ENCODE measurements around the gene DNAJC5G.

Gene DNAJC5G

GRCh38 chr2:27249159-27249890 lies 25.9 kb upstream of the DNAJC5G start:
- Histone ChIP-seq H2AFZ (no peak overlapping the region), H3K27me3 (ENCODE audit: control insufficient read depth, insufficient read depth, low read length) (no peaks in the 10 kb centered on the region), H3K4me3 (ENCODE audit: low read depth, low read length) (no peak overlapping the region), H3K4me1 (no peaks in the 10 kb centered on the region), H3K79me2 (no peaks in the 10 kb centered on the region), H3K9me3 (ENCODE audit: control insufficient read depth, low read length) (no peaks in the 10 kb centered on the region), H3K27ac (no peak overlapping the region), H3K4me2 (ENCODE audit: low read length) (no peak overlapping the region), H3K9ac (no peak overlapping the region), H3K36me3 (ENCODE audit: control insufficient read depth, insufficient read depth, low read length) (no peaks in the 10 kb centered on the region)
- TF ChIP-seq, protein P1, sequence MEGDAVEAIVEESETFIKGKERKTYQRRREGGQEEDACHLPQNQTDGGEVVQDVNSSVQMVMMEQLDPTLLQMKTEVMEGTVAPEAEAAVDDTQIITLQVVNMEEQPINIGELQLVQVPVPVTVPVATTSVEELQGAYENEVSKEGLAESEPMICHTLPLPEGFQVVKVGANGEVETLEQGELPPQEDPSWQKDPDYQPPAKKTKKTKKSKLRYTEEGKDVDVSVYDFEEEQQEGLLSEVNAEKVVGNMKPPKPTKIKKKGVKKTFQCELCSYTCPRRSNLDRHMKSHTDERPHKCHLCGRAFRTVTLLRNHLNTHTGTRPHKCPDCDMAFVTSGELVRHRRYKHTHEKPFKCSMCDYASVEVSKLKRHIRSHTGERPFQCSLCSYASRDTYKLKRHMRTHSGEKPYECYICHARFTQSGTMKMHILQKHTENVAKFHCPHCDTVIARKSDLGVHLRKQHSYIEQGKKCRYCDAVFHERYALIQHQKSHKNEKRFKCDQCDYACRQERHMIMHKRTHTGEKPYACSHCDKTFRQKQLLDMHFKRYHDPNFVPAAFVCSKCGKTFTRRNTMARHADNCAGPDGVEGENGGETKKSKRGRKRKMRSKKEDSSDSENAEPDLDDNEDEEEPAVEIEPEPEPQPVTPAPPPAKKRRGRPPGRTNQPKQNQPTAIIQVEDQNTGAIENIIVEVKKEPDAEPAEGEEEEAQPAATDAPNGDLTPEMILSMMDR (IDR thresholded peaks at IDR 0.05), result no peak

DNA sequence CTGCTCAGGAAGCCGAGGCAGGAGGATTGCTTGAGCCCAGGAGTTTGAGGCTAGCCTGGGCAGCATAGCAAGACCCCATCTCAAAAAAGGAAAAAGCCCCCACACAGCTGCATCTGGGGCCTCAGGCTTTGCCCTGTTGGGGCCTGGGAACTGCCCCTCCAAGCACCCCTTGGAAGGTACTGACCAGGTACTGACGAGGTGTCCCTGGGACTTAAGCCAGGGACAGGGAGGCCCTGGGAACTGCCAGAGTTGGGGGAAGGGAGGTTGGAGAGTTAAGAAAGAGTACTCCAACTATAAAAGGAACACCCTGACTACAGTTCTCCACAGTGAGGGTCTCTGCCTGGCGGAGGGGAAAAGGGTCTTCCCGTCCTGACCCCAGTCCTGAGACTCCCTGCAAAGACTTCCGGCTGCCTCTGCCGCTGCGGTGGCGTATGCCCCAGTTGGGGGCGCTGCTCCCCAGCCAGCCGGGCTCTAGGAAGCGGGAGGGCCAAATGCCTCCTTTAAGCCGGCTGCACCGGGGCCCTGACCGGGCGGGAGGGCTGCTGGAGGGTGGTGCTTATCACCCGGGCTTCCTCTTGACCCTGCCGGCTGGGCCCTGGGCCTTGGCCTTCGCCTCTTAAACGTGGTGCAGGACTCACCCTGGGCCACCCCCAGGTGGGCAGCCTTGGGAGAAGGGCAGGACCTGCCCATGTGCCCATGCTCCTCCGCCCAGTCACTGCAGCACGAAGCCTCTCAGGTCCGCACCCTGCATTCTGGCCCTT lies 25.2 kb upstream of the DNAJC5G start:
- TF ChIP-seq, protein P1 (IDR thresholded peaks at IDR 0.05), result peak; percentile 57
- H3K9ac ChIP-seq, result no peak overlapping the region
- H3K4me1 ChIP-seq, result no peaks in the 10 kb centered on the region
- no peaks in the 10 kb centered on the region for H3K27me3 ChIP-seq (ENCODE audit: control insufficient read depth, insufficient read depth, low read length)
- H3K36me3 ChIP-seq (ENCODE audit: control insufficient read depth, insufficient read depth, low read length), result no peaks in the 10 kb centered on the region
- no peak overlapping the region for H3K4me2 ChIP-seq (ENCODE audit: low read length)
- no peaks in the 10 kb centered on the region for H3K79me2 ChIP-seq
- no peak overlapping the region for H3K27ac ChIP-seq
- no peak overlapping the region for H3K4me3 ChIP-seq (ENCODE audit: low read depth, low read length)
- H2AFZ ChIP-seq, result peak overlapping the region; percentile 56
- H3K9me3 ChIP-seq (ENCODE audit: control insufficient read depth, low read length), result no peaks in the 10 kb centered on the region

- Histone ChIP-seq H3K27ac (no peak overlapping the region), H3K36me3 (ENCODE audit: control insufficient read depth, insufficient read depth, low read length) (no peaks in the 10 kb centered on the region), H2AFZ (no peak overlapping the region), H3K79me2 (no peaks in the 10 kb centered on the region), H3K9me3 (ENCODE audit: control insufficient read depth, low read length) (no peaks in the 10 kb centered on the region), H3K27me3 (ENCODE audit: control insufficient read depth, insufficient read depth, low read length) (no peaks in the 10 kb centered on the region), H3K4me2 (ENCODE audit: low read length) (no peak overlapping the region), H3K9ac (no peak overlapping the region), H3K4me1 (no peaks in the 10 kb centered on the region), H3K4me3 (ENCODE audit: low read depth, low read length) (no peak overlapping the region)
- TF ChIP-seq, protein P1 (IDR thresholded peaks at IDR 0.05), result no peak
Observed at GRCh38 chr2:27250652-27251379, 24.4 kb upstream of the DNAJC5G start.

DNA sequence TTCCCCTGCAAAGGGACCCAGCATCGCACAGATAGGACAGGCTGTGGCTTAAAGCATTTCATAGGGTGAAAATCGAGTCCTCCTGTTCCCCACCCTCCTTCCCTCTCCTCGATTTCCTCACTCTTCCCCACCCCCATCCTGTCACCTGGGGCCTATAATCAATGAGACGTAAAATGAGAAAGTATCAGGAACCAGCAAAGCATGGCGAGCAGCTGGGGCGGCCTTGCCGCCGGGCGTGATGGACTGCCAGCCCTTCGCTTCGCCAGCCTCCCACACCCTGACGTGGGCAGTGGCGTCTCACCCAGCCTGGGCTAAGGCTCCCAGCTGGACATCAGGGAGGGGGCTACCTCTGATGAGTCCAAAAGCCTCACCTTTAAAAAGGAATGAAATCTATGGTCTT lies 23.5 kb upstream of the DNAJC5G start:
- no peak overlapping the region for H3K27ac ChIP-seq
- H2AFZ ChIP-seq, result no peak overlapping the region
- H3K36me3 ChIP-seq (ENCODE audit: control insufficient read depth, insufficient read depth, low read length), result no peaks in the 10 kb centered on the region
- H3K4me2 ChIP-seq (ENCODE audit: low read length), result no peak overlapping the region
- no peaks in the 10 kb centered on the region for H3K9me3 ChIP-seq (ENCODE audit: control insufficient read depth, low read length)
- no peaks in the 10 kb centered on the region for H3K4me1 ChIP-seq
- no peaks in the 10 kb centered on the region for H3K79me2 ChIP-seq
- TF ChIP-seq, protein P1 (IDR thresholded peaks at IDR 0.05), result no peak
- no peaks in the 10 kb centered on the region for H3K27me3 ChIP-seq (ENCODE audit: control insufficient read depth, insufficient read depth, low read length)
- no peak overlapping the region for H3K4me3 ChIP-seq (ENCODE audit: low read depth, low read length)
- H3K9ac ChIP-seq, result no peak overlapping the region

Measured in parathyroid adenoma (tissue), 2 donors.